Right lobe of liver (tissue), 4 donors: ENCODE measurements around the gene RASL12.

Source experiments
- POLR2A ChIP-seq: fragments of 450-650 bp; IDR thresholded peaks from one replicate; pipeline ENCODE4 v1.6.1; 2017; ENCODE audit warnings: antibody characterized with exemption, mild to moderate bottlenecking
- TF ChIP-seq, protein P1 (sequence below), 4 donors: fragments of 200-600 bp in 3 of 4; fragments of 450-650 bp in 1 of 4; IDR thresholded peaks; one replicate each; pipeline versions ENCODE4 v1.5.1 to v1.8.0; 2016 to 2022; ENCODE audit warnings: antibody characterized with exemption in 4 of 4, mild to moderate bottlenecking in 2 of 4
- donor health status: DM: no; HTN: no; CAD: no.
- donor health status: DM: no; HTN: no; CAD: no.
- donor health status: DM: no; HTN: yes; CAD: no.

DNA sequence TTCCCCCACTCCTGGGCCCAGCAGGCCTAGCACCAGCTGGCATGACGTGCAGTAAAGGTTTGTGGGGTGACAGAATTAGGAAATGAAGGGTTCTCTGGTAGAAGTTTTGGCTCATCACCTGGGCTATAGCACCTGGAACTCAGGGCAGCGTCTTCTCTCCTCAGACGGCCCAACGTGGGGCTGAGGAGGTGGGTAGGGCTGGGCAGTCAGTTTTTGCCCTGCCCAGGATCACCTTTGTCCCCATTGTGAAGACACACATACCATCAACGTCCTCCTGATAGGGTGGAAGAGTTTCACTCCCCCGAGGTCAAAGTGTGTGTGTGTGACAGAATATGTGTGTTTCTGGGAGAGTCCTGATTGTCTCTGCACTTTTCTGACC is 20.8 kb upstream of the RASL12 start:
- TF ChIP-seq, protein P1, sequence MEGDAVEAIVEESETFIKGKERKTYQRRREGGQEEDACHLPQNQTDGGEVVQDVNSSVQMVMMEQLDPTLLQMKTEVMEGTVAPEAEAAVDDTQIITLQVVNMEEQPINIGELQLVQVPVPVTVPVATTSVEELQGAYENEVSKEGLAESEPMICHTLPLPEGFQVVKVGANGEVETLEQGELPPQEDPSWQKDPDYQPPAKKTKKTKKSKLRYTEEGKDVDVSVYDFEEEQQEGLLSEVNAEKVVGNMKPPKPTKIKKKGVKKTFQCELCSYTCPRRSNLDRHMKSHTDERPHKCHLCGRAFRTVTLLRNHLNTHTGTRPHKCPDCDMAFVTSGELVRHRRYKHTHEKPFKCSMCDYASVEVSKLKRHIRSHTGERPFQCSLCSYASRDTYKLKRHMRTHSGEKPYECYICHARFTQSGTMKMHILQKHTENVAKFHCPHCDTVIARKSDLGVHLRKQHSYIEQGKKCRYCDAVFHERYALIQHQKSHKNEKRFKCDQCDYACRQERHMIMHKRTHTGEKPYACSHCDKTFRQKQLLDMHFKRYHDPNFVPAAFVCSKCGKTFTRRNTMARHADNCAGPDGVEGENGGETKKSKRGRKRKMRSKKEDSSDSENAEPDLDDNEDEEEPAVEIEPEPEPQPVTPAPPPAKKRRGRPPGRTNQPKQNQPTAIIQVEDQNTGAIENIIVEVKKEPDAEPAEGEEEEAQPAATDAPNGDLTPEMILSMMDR (IDR thresholded peaks at IDR 0.05): no peak
- TF ChIP-seq POLR2A: peak; percentile 48
